AG20443 (cell line): ENCODE measurements around the gene TMCC2.

ENCODE experiments used
- DNase-seq: peaks from one replicate; pipeline ENCODE4 v3.0.0; 2012; ENCODE audit warnings: low spot score, mixed read lengths

Gene TMCC2

DNA sequence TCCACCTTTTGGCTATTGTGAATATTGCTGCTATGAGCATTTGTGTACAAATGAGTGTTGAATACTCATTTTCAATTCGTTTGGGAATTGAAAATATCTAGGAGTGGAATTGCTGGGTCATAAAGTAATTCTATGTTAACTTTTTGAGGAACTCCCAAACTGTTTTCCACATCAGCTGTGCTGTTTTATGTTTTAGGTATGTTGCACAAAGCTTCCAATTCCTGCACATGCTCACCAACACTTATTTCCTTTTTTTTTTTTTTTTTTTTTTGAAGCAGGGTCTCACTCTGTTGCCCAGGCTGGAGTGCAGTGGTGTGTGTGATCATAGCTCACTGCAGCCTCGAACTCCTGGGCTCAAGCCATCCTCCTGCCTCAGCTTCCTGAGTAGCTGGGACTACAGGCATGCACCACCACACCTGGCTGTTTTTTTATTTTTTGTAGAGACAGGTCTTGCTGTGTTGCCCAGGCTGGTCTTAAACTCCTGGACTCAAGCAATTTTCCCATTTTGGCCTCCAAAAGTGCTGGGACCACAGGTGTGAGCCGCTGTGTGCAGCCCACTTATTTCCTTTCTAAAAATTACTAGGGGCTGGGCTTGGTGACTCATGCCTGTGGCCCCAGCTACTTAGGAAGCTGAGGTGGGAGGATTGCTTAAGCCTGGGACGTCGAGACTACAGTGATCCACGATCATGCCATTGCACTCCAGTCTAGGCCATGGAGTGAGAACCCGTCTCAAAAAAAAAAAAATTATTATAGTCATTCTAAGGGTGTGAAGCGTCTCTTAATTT is 33.4 kb downstream of the TMCC2 start:
- no peak for DNase-seq

DNA sequence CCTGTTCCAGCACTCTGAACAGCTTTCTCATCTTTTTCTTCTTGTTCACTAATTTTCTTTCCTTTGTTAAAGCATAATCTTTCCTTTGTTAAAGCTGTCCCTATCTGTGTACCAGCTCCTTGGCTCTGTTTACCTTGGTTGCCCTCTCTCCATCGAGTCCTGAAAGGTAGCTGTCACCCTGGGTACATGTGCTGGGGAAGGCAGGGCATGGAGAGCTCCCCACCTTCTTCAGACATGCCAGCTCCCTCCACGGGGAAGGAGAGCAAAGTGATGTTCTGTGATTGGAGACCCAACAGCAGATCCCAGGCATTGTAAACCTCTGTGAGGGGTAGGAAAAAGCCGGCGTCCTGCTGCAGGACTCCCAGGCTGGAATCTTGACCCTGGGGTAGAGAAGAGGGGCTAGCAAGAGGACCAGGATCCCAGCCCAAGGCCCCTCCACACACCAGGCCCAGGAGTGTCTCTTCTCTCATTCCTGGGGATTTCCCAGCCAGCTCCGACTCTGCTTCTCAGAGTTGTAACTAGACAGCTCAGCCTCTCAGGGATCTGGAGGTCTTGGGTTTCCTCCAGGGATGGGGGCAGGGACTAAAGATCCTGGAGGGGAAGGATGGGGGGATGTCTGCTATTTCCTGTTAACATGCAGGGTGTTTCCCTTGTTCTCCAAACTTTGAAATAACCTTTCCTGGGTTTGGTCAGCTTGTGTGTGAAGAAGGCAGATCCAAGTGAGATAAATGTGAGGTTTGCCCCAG is 34.4 kb downstream of the TMCC2 start:
- peak; percentile 41 for DNase-seq

DNA sequence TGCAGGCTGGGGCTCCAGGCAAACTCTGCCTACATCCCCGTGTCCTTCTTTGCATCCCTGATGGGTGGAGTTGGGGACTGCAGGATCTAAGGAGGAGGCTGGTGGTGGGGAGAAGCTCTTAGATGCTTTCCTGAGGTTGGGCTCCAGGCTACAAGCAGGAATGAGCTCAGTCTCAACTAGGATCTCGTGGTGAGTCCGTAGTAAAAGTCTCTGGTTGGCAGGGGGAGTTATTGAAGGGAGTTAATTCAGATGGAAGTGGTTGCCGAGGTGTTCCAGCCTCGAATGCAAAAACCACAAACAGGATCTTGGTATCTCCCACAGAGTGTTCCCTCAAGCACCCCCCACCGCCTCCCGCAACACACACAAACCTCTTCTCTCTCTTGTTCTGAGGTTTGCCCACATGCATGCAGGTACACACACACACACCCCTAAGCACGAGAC is 35.0 kb downstream of the TMCC2 start:
- DNase-seq = no peak

DNA sequence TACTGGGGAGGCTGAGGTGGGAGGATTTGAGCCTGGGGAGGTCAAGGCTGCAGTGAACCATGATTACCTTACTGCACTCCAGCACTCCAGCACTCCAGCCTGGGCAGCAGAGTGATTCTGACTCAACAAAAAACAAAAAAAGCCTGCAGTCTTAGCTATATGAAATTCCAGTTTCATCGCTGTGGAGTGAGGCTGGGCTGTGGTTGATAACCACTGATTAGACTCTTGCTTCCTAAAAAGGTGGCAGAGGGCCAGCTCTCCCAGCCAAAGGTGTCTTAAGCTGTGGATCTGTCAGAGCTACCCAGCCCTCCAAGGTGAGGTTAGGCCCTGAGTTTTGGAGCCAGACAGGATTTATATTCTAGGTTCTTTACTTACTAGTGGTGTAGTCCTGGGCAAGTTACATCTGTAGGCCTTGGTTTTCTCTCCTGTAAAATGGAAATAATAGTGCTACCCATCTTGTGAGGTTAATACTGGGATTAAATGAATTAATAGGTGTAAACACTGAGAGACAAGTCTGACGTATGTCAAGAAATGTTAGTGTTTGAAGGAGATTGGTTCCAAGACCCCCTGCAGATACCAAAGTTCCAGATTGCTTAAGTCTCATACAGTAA is 35.9 kb downstream of the TMCC2 start:
- DNase-seq = no peak

DNA sequence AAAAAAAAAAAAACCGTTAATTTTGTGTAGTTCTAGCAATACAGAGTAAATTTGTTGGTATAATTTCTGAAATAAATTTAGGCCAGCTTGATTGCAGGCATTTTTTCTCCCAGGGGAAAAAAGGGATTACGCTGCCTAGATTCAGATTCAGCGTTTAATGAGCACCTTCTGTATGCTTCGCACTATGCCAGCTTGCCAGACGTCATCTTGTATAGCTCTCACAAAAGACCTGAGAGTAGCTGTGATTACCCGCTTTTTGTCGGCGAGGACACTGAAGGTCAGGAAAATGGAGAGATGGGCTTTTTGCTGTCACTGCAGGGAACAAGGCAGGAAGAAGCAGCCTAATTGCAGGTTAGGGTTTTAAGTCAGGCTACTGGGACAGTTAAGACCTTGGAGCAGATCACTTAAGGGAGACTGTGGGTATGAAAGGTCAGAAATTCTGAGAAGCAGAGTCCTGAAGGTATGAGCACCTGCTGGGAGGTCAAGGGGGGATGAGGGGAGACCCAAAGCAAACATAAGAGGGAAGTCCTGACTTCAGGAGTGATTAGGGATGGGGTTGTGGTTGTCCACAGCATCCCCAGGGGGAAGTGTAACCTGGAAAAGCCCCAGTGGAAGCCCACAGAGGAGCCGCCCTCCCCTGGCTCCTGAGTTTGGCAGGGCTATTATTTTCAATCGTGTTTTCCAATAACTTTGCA is 39.0 kb downstream of the TMCC2 start:
- no peak for DNase-seq

DNA sequence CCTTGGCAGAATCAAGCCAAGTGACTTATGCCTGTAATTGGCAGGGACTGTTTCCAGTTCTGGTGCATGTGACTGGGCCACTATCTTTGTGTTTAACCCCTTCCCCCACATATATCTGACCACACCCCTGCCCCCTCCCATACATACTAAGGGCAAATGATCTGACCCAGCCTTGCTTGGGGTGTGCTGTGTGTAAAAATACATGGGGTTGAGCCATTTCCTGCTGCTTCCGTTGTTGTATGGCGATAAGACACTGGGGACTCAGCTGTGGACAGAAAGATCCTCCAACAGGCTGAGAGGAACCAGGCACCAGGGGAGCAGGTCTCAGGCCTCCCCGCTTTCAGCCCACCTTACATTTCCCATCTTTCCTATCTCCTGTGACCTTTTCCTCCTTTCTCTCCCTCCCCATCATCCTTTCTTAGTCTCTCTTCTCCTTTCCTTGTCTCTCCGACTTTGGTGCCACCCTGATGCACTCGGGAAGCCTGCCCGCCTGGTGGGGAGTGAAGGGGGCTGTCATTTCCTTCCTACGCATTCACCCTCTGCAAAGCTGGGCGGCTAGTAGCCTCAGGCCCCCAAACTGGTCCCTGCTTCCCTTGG is 39.7 kb downstream of the TMCC2 start:
- no peak for DNase-seq

DNA sequence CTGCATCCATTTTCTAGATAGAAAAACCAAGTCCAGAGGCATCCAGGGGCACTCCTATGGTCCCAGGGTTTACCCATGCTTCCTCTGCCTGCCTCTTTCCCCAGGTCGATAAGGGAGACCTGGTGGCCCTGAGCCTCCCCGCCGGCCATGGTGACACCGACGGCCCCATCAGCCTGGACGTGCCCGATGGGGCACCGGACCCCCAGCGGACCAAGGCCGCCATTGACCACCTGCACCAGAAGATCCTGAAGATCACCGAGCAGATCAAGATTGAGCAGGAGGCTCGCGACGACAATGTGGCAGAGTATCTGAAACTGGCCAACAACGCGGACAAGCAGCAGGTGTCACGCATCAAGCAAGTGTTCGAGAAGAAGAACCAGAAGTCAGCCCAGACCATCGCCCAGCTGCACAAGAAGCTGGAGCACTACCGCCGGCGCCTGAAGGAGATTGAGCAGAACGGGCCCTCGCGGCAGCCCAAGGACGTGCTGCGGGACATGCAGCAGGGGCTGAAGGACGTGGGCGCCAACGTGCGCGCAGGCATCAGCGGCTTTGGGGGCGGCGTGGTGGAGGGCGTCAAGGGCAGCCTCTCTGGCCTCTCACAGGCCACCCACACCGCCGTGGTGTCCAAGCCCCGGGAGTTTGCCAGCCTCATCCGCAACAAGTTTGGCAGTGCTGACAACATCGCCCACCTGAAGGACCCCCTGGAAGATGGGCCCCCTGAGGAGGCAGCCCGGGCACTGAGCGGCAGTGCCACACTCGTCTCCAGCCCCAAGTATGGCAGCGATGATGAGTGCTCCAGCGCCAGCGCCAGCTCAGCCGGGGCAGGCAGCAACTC is 41.3 kb downstream of the TMCC2 start:
- DNase-seq = no peak

DNA sequence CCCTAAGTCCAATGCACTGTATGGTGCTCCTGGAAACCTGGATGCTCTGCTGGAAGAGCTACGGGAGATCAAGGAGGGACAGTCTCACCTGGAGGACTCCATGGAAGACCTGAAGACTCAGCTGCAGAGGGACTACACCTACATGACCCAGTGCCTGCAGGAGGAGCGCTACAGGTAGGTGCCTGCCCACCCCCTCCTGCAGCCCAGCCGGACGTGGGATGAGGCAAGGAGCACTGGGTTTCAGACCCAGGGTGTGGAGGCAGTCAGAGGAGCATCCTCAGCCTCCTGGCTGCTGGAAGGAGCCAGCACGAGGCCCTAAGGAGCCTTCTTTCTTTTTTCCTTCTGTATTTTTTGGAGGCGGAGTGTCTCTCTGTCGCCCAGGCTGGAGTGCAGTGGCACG is 42.0 kb downstream of the TMCC2 start:
- DNase-seq = no peak

DNA sequence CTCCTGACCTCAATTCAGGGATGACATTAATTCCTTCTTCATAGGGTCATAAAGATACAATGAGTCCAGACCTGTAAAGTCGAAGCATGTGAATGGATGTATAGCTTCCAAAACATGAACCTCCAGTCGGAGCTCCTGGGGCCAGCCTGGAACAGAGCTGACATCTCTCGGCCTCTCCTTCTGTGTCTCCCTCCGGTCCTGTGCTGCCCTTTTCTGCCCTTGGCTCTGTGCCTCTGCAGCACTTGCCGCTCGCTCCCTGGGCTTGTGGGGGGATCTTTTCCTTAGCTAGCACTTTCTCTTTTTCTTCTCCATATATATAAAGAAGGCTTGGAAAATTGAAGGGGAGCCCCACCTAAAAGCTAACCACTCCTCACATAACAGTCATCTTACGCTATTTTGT is 42.5 kb downstream of the TMCC2 start:
- no peak for DNase-seq

DNA sequence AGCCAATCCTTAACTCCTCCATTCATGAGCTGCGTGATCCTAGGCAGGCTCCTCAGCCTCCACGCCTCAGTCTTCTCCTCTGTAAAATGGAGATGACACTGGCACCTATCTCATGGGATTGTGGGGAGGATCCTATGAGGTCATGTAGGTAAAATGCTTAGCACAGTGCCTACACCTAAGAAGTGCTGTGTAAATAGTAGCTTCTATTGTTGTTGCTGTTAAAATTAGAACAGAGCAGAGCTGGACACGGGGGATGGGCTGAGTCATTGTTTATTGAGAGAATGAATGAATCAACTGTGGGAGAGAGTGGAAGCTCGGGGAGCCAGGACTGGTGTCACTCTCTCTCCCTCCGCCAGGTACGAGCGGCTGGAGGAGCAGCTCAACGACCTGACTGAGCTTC is 43.0 kb downstream of the TMCC2 start:
- DNase-seq = peak; percentile 67

DNA sequence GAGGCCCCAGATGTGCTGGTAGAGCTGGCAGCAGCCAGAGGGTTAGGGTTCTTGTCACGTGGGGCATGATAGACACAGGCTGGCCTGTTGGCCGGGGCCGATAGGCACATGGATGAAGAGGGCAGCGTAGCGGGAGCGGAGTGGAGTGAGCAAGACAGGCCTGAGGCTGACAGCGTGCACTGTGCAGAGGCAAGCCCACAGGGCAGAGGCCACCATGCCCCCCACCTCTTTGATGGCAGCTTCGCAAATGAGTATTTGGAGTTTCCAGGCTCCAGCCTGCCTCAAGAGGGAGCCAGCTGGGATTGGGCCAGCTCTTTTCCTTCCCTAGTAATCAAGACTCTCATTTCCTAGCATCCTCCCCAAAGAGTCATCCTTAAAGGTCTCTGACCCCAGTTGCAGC is 43.5 kb downstream of the TMCC2 start:
- DNase-seq = peak; percentile 69

DNA sequence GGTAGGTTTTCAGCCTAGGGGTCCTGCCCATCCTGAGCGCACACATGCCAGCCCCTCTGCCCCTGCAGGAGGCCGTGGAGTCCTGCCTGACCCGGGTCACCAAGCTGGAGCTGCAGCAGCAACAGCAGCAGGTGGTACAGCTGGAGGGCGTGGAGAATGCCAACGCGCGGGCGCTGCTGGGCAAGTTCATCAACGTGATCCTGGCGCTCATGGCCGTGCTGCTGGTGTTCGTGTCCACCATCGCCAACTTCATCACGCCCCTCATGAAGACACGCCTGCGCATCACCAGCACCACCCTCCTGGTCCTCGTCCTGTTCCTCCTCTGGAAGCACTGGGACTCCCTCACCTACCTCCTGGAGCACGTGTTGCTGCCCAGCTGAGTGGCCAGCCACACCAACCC is 44.0 kb downstream of the TMCC2 start:
- no peak for DNase-seq

DNA sequence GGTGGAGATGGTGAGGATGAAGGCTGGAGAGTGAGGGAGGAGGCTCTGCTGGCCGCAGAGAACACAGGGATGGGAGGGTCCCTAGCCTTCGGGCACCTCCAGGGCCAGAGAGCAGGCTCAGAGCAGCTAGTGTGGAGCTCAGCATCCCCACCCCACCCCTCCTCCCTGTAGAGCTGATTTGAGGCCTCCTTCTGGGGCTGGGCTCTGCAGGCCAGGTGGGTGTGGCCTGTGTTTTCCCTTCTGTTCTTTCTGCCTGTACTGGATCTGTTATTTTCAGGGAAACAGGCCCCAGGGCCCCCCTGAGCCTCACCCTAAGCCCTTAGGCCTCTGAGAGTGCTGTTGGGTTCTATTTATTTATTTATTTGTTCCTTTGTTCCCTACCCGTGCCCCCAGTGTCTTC is 44.8 kb downstream of the TMCC2 start:
- no peak for DNase-seq

DNA sequence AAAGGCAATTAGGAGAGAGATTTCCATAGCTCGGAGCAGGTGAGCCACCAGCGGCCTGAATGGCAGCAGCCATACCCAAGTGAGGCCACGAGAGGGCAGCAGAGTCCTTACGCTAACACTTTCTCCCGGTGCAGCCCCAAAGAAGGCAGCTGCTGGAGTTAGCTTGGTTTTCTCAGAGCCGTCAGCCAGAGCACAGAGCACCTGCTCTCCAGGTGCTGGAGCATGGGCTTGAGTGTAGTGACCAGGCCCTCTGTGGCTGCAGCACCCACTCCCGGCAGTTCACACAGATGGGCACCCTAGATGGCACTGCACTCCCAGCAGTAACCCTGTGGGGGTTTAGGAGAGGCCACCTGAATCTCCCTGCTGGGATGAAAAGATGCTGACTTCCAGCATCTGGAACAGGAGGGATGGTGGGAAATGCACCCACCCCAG is 45.8 kb downstream of the TMCC2 start:
- peak; percentile 89 for DNase-seq

DNA sequence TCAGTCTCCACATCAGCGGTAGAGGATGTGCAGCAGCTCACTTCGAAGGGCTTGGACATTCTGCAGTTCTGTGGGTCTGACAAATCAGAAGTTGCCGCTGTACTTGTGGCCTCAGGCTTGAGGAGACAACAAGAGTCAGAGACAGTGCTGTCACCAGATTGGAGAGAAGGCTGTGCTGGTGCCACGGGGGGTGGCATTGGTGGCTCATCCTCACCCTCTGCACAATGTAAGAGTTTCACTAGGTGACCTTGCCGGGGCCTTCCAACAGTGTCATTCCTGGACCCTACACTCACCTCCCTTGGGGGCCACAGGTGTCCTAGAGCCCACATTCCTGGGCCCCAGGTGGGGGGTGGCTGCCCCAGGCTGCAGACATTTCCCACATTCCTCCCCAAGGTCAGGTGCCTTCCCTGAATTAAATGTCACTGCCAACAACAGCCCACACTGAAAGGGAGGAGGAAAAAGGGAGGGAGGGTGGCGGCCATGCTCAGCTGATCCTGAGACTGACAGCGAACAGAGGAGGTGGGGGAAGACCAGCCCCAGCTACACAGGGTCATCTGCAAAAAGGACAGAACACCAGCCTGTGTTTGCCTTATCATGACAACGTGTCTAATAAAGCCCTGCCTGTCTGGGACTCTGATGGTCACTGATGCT is 46.4 kb downstream of the TMCC2 start:
- no peak for DNase-seq

DNA sequence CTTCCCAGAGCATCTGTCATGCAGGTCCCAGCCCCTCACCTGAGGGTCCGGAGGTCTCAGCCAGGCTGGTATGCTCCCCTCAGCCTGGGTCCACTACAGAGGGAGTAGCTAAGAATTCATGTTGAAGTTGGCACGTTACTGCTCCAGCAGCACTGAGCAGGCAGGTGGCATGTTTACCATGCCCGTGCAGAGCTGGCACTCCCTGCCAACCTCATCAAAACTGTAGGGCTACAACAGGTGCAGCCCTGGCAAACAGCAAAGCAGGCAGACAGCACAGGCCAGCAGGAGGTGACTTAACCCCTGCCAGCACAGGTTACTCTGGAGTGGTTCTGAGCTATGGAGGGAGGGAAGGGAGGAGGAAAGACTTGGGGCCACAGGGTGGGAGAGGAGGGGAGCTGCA is 47.4 kb downstream of the TMCC2 start:
- DNase-seq = no peak

DNA sequence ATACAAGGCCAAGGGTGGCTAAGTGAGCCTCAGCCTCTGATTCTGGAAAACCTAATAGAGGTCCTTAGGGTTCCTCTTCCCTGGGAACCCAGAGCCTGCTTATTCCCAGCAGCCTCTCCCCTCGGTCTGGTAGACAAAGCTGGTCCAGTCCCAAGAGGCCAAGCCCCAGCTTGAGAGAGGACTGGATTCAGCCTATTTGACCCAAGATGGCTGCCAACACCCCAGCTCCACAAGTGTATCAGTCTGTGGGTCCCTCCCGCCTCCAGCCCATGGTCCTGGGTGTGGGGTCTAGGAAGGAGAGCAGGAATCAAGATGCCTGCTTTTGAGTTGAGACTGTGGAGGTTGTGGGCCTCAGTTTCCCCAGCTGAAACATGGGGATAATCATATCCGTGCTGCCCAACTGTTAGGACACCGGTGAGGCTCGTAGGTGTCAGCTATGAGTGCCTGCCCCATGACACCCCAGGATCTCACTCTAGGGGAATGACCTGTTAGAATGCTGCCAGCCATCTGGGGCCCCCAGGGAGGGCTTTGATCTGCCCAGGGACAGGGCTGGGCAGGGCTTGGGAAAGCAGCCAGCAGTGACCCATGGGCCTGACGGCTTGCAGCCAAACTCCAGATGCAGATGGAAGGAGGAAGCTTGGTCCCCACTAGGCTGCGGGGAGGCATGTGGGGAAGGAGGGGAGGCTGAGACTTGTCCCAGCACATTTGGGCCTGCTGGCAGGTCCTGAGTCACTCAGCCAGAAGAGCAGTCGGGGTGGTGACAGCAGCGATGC is 48.4 kb downstream of the TMCC2 start:
- no peak for DNase-seq

DNA sequence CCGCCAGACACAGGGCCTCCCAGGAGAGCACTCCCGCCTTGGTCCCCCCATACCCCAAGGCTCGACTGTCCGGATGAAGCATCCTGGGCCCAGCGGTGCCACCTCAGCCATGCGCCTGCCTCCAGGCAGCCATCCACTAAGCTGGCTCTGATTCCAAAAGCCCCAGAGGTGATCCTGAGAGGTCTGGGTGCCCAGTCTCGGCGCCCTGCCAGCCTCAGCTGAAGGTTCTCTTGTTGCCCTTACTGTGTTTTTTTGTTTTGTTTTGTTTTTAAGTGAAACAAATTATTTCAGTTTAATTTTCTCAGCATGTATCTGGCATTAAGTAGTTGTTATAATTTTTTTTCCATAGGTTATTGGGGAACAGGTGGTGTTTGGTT is 48.9 kb downstream of the TMCC2 start:
- DNase-seq = no peak

DNA sequence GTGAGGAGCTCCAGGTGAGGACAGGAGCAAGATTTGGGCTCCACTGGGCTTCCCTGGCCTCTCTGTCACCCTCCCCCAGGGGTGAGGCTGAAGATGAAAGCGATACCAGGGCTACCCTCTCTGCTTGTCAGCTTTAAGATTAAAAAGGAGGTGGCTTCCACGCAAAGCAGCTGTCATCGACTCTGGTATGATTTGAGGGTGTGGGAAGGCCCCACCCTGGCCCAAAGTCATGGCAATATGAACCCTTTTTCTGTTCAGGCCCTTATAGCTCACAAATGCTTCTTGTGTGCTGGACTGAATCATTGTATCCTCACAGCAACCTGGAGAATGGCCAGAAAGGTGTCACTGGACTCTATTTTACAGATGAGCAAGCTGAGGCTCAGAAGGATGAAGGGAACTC is 52.2 kb downstream of the TMCC2 start:
- no peak for DNase-seq
